PC-3 (cell line): ENCODE results near the gene GABRG3. TPM values are rescaled to one million over a fixed set of nuclear protein-coding genes. Genes with fewer than 3 reads are reported as not detected.

Source experiments
- ATAC-seq: fragments of 200-7000 bp; cut with Tn5 transposase; 2 replicates; pipeline ENCODE4 v1.9.1; 2020; ENCODE audit warnings: mild to moderate bottlenecking, moderate library complexity
- BruUV-seq: library from RNA; stranded (reverse); fragments of 400-500 nt; replicated peaks from 2 replicates; lab custom pipeline; 2021; lab: Mats Ljungman, UMichigan
- CTCF ChIA-PET: fragments of 300-600 bp; sonication (Branson Sonifier 250); formaldehyde crosslinking; loops from one replicate; lab custom pipeline; 2022; ENCODE audit warnings: antibody characterized with exemption; lab: Charles Lee
- POLR2A ChIA-PET: fragments of 300-600 bp; sonication (Branson Sonifier 250); formaldehyde crosslinking; loops from one replicate; lab custom pipeline; 2022; ENCODE audit warnings: antibody characterized with exemption; ENCODE audit not compliant: unreplicated experiment; lab: Charles Lee
- DNase-seq: peaks from one replicate; pipeline ENCODE4 v3.0.0-alpha.2; 2015
- H2AFZ ChIP-seq: fragments of 300-600 bp; sonication (generic); 2 replicates; pipeline ENCODE4 v1.6.0; 2016; ENCODE audit warnings: antibody characterized with exemption, low read length
- H3F3A ChIP-seq: fragments of 300-600 bp; sonication (generic); one replicate; pipeline ENCODE4 v1.6.0; 2017; ENCODE audit warnings: antibody characterized with exemption, low read length, control low read depth, mild to moderate bottlenecking; ENCODE audit not compliant: unreplicated experiment
- H3K27ac ChIP-seq: fragments of 300-600 bp; sonication (generic); 2 replicates; pipeline ENCODE4 v1.5.1; 2016; ENCODE audit warnings: mild to moderate bottlenecking, low read length
- H3K27me3 ChIP-seq: fragments of 300-600 bp; sonication (generic); 2 replicates; pipeline ENCODE4 v1.6.1; 2016; ENCODE audit warnings: low read length, mixed read lengths
- H3K36me3 ChIP-seq: fragments of 300-600 bp; sonication (generic); 2 replicates; pipeline ENCODE4 v1.6.1; 2016; ENCODE audit warnings: low read depth, mixed run types, low read length, mixed read lengths
- H3K4me1 ChIP-seq: fragments of 300-600 bp; sonication (generic); 2 replicates; pipeline ENCODE4 v1.5.1; 2016; ENCODE audit warnings: low read length; ENCODE audit not compliant: insufficient read depth
- H3K4me2 ChIP-seq: fragments of 300-600 bp; sonication (generic); 2 replicates; pipeline ENCODE4 v1.6.0; 2016; ENCODE audit warnings: low read length
- H3K4me3 ChIP-seq: fragments of 300-600 bp; sonication (generic); 2 replicates; pipeline ENCODE4 v1.5.1; 2016; ENCODE audit warnings: mild to moderate bottlenecking, low read length, mixed read lengths
- H3K79me2 ChIP-seq: fragments of 300-600 bp; sonication (generic); 2 replicates; pipeline ENCODE4 v1.6.1; 2017; ENCODE audit warnings: low read length, mixed read lengths
- H3K9ac ChIP-seq: fragments of 300-600 bp; sonication (generic); 2 replicates; pipeline ENCODE4 v1.6.0; 2016; ENCODE audit warnings: mild to moderate bottlenecking, low read length
- H3K9me2 ChIP-seq: fragments of 300-600 bp; sonication (generic); replicated peaks from 2 replicates; pipeline ENCODE4 v1.6.1; 2016; ENCODE audit warnings: mixed run types, low read length, mixed read lengths
- H3K9me3 ChIP-seq: fragments of 300-600 bp; sonication (generic); 2 replicates; pipeline ENCODE4 v1.6.1; 2016; ENCODE audit warnings: low read length, mixed read lengths
- H4K20me1 ChIP-seq: fragments of 300-600 bp; sonication (generic); 2 replicates; pipeline ENCODE4 v1.6.1; 2016; ENCODE audit warnings: low read length, mixed read lengths
- CTCF ChIP-seq: fragments of 300-600 bp; sonication (generic); conservative IDR thresholded peaks from 2 replicates; pipeline ENCODE4 v1.5.1; 2017; ENCODE audit warnings: antibody characterized with exemption, low read depth, mild to moderate bottlenecking, low read length
- EZH2 ChIP-seq: fragments of 300-600 bp; sonication (generic); IDR thresholded peaks from one replicate; pipeline ENCODE4 v1.6.1; 2017; ENCODE audit warnings: antibody characterized with exemption, mild to moderate bottlenecking, low read length; ENCODE audit not compliant: unreplicated experiment
- EZH2phosphoT487 ChIP-seq: fragments of 300-600 bp; sonication (generic); IDR thresholded peaks from 2 replicates; pipeline ENCODE4 v1.6.1; 2018; ENCODE audit warnings: mild to moderate bottlenecking, antibody characterized with exemption, low read length, borderline replicate concordance
- intact Hi-C: fragments of 100-400 bp; cut with micrococcal nuclease; formaldehyde crosslinking; loops from 2 replicates; pipeline ENCODE4 v1.9.0; 2023
- total RNA-seq: library from RNA; depleted of rRNA; stranded (reverse); fragments of >200 nt; gene quantifications from 2 replicates; pipeline ENCODE4 v1.2.3, GENCODE V29; 2014

GABRG3 gene
- total RNA-seq, 1 experiment from 2014 or later, result 0.11 TPM

- no peaks in the 10 kb centered on the region for H3K4me1 ChIP-seq
- H3F3A ChIP-seq, result no peaks in the 10 kb centered on the region
- no peaks in the 10 kb centered on the region for H3K79me2 ChIP-seq
- BruUV-seq, result no TSS peak
- intact Hi-C loops, result no loop called here
- ATAC-seq, result no peak
- no peaks in the 10 kb centered on the region for H3K9me2 ChIP-seq
- H3K4me3 ChIP-seq, result no peak overlapping the region
- no peak for DNase-seq
- ChIA-PET CTCF (no interaction called here), POLR2A (no interaction called here)
- no peaks in the 10 kb centered on the region for H3K36me3 ChIP-seq
- H3K27me3 ChIP-seq, result no peaks in the 10 kb centered on the region
- H3K27ac ChIP-seq, result no peak overlapping the region
- H4K20me1 ChIP-seq, result no peaks in the 10 kb centered on the region
- no peak for TF ChIP-seq CTCF
- no peak for TF ChIP-seq EZH2phosphoT487
- no peak for TF ChIP-seq EZH2
- no peak overlapping the region for H3K4me2 ChIP-seq
- no peak overlapping the region for H2AFZ ChIP-seq
- peaks cover 10% of the 10 kb centered on the region; the same call in 1 of the 2 replicates for H3K9me3 ChIP-seq
- H3K9ac ChIP-seq, result no peak overlapping the region
Observed at GRCh38 chr15:27418726-27419125, 447.7 kb downstream of the GABRG3 start.

GRCh38 chr15:27422997-27423396, 452.0 kb downstream of the GABRG3 start:
- Histone ChIP-seq H3K79me2 (no peaks in the 10 kb centered on the region), H3F3A (no peaks in the 10 kb centered on the region), H4K20me1 (no peaks in the 10 kb centered on the region), H3K9ac (no peak overlapping the region), H3K9me2 (no peaks in the 10 kb centered on the region), H3K4me2 (no peak overlapping the region), H3K27me3 (no peaks in the 10 kb centered on the region), H3K4me3 (no peak overlapping the region), H3K27ac (no peak overlapping the region), H2AFZ (no peak overlapping the region), H3K9me3 (0 out of 2 replicates have a peak, but pooled peaks cover 4% of the 10 kb centered on the region), H3K36me3 (no peaks in the 10 kb centered on the region), H3K4me1 (no peaks in the 10 kb centered on the region)
- ATAC-seq (no peak), DNase-seq (no peak)
- BruUV-seq, result no TSS peak
- TF ChIP-seq EZH2phosphoT487, result no peak
- TF ChIP-seq CTCF, result no peak
- TF ChIP-seq EZH2, result no peak
- CTCF ChIA-PET, result no interaction called here
- intact Hi-C loops, result no loop called here
- POLR2A ChIA-PET, result no interaction called here

GRCh38 chr15:27426805-27427204, 455.8 kb downstream of the GABRG3 start:
- Histone ChIP-seq H4K20me1 (no peaks in the 10 kb centered on the region), H3K9me2 (no peaks in the 10 kb centered on the region), H3K4me3 (no peak overlapping the region), H3K9me3 (peaks cover 11% of the 10 kb centered on the region; the same call in 1 of the 2 replicates), H2AFZ (no peak overlapping the region), H3K27ac (no peak overlapping the region), H3K9ac (no peak overlapping the region), H3K4me1 (no peaks in the 10 kb centered on the region), H3K27me3 (no peaks in the 10 kb centered on the region), H3F3A (no peaks in the 10 kb centered on the region), H3K36me3 (no peaks in the 10 kb centered on the region), H3K79me2 (no peaks in the 10 kb centered on the region), H3K4me2 (no peak overlapping the region)
- CTCF ChIA-PET, result no interaction called here
- ATAC-seq (no peak), DNase-seq (no peak)
- POLR2A ChIA-PET, result no interaction called here
- intact Hi-C loops, result no loop called here
- no peak for TF ChIP-seq EZH2
- TF ChIP-seq CTCF, result no peak
- no peak for TF ChIP-seq EZH2phosphoT487
- no TSS peak for BruUV-seq
